ENCODE data around the gene LDHD. TPM values are rescaled to one million over a fixed set of nuclear protein-coding genes. Genes with fewer than 3 reads are reported as not detected.

Gene LDHD
- total and polyA plus RNA-seq, 2 of the 13 experiments (the other 11 are each of a cell fraction or from before 2014, with no cell fraction given), result 9.1 to 9.8 TPM

DNA sequence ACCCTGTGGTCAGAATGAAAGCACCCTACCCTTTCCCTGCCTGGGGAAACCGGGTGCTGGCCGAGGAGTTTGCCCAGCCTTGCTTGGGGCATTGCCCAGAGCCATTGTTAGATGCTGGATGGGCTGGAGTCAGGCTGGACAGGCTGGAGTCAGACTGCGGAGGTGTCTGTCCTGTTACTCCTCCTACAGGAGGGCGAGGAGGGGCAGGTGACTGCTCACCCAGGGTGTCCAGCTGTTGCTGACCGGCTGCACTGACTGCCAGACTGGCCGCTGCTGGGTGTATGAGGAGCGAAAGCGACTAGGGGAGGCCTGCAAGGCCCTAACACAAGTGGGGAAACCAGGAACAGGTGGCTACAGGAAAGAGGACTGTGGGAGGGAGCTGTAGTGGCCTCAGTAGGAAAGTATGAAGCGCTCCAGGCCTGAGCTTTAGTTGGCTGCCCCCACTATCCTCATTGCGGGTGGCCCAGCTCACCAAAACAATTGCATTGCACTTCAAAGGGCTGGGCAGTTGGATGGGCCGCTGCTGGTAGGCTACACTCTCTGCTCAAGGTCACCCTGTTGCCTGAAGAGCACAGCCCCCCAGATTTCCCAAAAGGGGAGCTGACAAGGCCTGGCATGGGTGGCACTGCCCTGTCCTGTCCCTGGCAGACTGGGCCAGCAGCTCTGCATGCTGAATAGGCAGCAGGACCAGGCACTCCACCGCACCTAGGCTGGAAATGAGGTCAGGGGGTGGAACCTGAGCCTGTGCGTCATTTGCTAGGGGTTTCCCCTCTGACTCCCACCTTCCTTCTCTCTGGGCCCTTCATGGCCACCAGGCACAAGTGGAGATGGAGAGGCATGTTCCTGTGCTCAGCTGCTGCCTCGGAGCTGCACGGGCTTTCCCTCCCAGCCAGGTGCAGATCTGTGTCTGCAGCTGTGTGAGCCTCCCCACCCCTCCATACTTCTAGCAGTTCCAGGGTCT is 18.4 kb downstream of the LDHD start (continued):
- TF ChIP-seq YEATS4 (CRISPR knock-in tag; IDR thresholded peaks at IDR 0.05; ENCODE audit: borderline replicate concordance) (no peak), POLR2AphosphoS2 (IDR thresholded peaks at IDR 0.05; ENCODE audit: low read depth, low read length) (no peak), ZNF749 (CRISPR knock-in tag; IDR thresholded peaks at IDR 0.05; ENCODE audit: borderline replicate concordance) (no peak), MEIS2 (CRISPR knock-in tag; IDR thresholded peaks at IDR 0.05) (no peak), FOXJ3 (CRISPR knock-in tag; IDR thresholded peaks at IDR 0.05; ENCODE audit: borderline replicate concordance) (no peak), AGO2 (optimal IDR thresholded peaks at IDR 0.05; ENCODE audit: low read depth, low read length) (peak; percentile 52), HNRNPL (IDR thresholded peaks at IDR 0.05; ENCODE audit: low read depth, low read length) (peak; percentile 81), TARDBP (CRISPR knock-in tag; IDR thresholded peaks at IDR 0.05) (no peak), PHF21A (CRISPR knock-in tag; IDR thresholded peaks at IDR 0.05) (no peak), MTF1 (CRISPR knock-in tag; IDR thresholded peaks at IDR 0.05) (no peak), TOPORS (CRISPR knock-in tag; IDR thresholded peaks at IDR 0.05) (no peak), ZNF432 (CRISPR knock-in tag; IDR thresholded peaks at IDR 0.05; ENCODE audit: borderline replicate concordance) (no peak), ATF3 (CRISPR knock-in tag; IDR thresholded peaks at IDR 0.05) (no peak), ZNF766 (CRISPR knock-in tag; IDR thresholded peaks at IDR 0.05; ENCODE audit: borderline replicate concordance) (no peak), RXRA (CRISPR knock-in tag; IDR thresholded peaks at IDR 0.05) (0 out of 2 replicates have a peak, but pooled peaks have one; percentile 15)
- TF ChIP-seq, protein P1, sequence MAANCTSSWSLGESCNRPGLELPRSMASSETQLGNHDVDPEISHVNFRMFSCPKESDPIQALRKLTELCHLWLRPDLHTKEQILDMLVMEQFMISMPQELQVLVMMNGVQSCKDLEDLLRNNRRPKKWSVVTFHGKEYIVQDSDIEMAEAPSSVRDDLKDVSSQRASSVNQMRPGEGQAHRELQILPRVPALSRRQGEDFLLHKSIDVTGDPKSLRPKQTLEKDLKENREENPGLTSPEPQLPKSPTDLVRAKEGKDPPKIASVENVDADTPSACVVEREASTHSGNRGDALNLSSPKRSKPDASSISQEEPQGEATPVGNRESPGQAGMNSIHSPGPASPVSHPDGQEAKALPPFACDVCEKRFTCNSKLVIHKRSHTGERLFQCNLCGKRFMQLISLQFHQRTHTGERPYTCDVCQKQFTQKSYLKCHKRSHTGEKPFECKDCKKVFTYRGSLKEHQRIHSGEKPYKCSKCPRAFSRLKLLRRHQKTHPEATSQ (CRISPR knock-in tag; IDR thresholded peaks at IDR 0.05; ENCODE audit: borderline replicate concordance), result no peak
- TF ChIP-seq, protein P2, sequence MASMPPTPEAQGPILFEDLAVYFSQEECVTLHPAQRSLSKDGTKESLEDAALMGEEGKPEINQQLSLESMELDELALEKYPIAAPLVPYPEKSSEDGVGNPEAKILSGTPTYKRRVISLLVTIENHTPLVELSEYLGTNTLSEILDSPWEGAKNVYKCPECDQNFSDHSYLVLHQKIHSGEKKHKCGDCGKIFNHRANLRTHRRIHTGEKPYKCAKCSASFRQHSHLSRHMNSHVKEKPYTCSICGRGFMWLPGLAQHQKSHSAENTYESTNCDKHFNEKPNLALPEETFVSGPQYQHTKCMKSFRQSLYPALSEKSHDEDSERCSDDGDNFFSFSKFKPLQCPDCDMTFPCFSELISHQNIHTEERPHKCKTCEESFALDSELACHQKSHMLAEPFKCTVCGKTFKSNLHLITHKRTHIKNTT (CRISPR knock-in tag; IDR thresholded peaks at IDR 0.05), result no peak
- TF ChIP-seq, protein P3, sequence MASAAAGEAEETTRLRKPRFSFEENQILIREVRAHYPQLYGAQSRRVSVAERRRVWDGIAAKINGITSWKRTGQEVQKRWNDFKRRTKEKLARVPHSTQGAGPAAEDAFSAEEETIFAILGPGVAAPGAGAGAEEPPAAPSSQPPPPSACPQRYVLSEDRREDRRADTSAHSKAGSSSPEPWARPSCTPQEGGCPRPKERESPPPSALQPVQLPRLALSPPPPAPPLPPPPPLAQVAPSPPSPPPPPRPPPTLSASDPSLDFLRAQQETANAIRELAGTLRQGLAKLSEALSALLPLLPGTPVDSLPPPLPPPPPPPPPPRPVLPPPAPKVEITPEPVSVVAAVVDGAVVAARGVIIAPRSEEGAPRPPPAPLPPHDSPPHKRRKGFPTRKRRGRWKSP (CRISPR knock-in tag; IDR thresholded peaks at IDR 0.05), result no peak
